GM19240 (cell line): Measurements from ENCODE around the gene HOMER1.

Experiments
- DNase-seq: peaks from one replicate; pipeline ENCODE4 v3.0.0; 2011; ENCODE audit warnings: low spot score; ENCODE audit not compliant: insufficient read length

HOMER1 gene

DNA sequence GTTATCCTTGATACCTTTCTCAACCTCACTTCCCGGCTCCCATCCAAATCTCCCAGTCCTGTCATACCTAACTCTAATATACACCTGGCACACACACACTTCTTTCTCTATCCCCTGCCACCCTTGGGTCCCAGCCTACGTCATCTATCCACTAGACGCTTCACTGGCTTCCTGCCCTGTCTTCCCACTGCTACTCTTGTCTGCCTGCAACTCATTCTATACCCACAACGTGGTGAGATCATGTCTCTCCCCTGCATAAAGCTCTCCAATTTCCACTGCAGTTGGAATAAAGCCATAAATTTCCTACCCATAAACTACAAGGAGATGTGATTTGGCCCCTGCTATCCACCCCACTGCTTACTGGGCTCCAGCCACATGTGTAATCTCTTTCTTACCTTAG, 184.5 kb downstream of the HOMER1 start:
- no peak for DNase-seq
